Prostate gland (tissue), 2 donors: ENCODE results near the gene FAM169A.

Experiments used
- CTCF ChIP-seq, 4 experiments: fragments of 200-600 bp in 2 of 4; fragments of 450-650 bp in 2 of 4; sonication (generic) in 2 of 4; IDR thresholded peaks; 1 replicate in 3 of 4; 2 replicates in 1 of 4; pipeline ENCODE4 v1.5.1; 2016 to 2019; ENCODE audit warnings: antibody characterized with exemption in 4 of 4, mild to moderate bottlenecking in 2 of 4, moderate library complexity in 2 of 4
- POLR2A ChIP-seq: fragments of 450-650 bp; IDR thresholded peaks from one replicate; pipeline ENCODE4 v1.6.1; 2016; ENCODE audit warnings: antibody characterized with exemption, mild to moderate bottlenecking
- POLR2AphosphoS5 ChIP-seq: sonication (generic); formaldehyde crosslinking; IDR thresholded peaks from one replicate; pipeline ENCODE4 v1.6.1; 2017; ENCODE audit warnings: antibody characterized with exemption

GRCh38 chr5:74801941-74802340, 64.2 kb downstream of the FAM169A start:
- TF ChIP-seq POLR2A = no peak
- TF ChIP-seq CTCF (IDR thresholded peaks at IDR 0.05) = no peak
- no peak for TF ChIP-seq POLR2AphosphoS5
